Hepatocyte (in vitro differentiated cells): Measurements from ENCODE around the gene OR1E2.

Experiments used
- EZH2 ChIP-seq: fragments of 200-600 bp; sonication (generic); IDR thresholded peaks from 2 replicates; pipeline ENCODE4 v1.6.1; 2016; ENCODE audit warnings: antibody characterized with exemption, mild to moderate bottlenecking, borderline replicate concordance
- TF ChIP-seq, protein P1 (sequence below): fragments of 200-600 bp; sonication (generic); IDR thresholded peaks from 2 replicates; pipeline ENCODE4 v1.5.1; 2016; ENCODE audit warnings: antibody characterized with exemption, mild to moderate bottlenecking; ENCODE audit not compliant: poor library complexity

DNA sequence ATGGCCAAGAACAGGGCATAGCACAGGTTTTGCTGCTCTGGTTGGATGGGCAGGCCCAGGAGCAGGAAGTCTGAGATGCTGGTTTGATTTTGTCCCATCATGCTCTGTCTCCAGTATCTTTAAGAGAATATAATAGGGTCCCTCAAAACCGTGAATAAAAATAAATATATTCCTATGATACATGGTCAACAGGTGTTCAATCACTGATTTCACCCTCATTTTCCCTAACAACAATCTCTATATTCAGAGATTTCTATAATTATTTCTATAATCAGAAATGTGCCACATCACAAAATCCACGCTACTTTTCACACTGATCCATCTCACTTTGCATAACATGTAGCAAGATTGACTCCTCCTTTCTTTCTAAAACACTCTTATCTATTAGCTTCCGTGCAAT, at the start of gene OR1E2:
- TF ChIP-seq, protein P1, sequence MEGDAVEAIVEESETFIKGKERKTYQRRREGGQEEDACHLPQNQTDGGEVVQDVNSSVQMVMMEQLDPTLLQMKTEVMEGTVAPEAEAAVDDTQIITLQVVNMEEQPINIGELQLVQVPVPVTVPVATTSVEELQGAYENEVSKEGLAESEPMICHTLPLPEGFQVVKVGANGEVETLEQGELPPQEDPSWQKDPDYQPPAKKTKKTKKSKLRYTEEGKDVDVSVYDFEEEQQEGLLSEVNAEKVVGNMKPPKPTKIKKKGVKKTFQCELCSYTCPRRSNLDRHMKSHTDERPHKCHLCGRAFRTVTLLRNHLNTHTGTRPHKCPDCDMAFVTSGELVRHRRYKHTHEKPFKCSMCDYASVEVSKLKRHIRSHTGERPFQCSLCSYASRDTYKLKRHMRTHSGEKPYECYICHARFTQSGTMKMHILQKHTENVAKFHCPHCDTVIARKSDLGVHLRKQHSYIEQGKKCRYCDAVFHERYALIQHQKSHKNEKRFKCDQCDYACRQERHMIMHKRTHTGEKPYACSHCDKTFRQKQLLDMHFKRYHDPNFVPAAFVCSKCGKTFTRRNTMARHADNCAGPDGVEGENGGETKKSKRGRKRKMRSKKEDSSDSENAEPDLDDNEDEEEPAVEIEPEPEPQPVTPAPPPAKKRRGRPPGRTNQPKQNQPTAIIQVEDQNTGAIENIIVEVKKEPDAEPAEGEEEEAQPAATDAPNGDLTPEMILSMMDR = no peak
- TF ChIP-seq EZH2 = no peak
